NCI-H2196 treated with DMSO at 0.1 percent for 48 hours (cell line): ENCODE measurements around the gene KRT73.
"Not testable (repeated sequence)": the region's sequence is repeated elsewhere in the genome, so short reads cannot be mapped to it uniquely, and the experiment has no call there.

Experiments
- DNase-seq: peaks from one replicate; lab custom pipeline; 2025; ENCODE audit not compliant: unreplicated experiment; lab: John Stamatoyannopoulos, UW

The KRT73 gene

DNA sequence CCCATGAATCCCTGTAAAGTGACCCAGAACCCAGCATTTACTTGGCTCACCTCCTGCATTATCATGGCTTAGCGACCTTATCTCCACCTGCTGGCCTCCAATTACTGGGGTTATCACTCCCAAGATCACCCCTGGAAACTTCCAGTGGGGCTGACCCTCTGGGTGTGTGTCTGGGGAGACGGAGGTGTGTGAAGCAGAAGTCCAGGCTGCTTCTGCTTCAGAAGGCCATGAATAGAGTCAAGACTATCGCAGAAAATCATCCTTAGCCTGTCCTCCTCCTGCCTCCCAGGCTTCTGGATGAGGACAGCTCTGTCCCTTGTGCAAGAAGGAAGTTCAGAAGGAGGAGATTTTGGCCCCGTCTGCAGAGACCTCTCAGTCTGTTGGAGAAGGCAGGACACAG, 16.7 kb downstream of the KRT73 start:
- no peak for DNase-seq

- no peak for DNase-seq
Measured at GRCh38 chr12:52600941-52601481, 17.3 kb downstream of the KRT73 start, which contains the start of gene KRT72. KRT72 (minus strand) TSS chr12:52601463; CDS start chr12:52601452, 11 bp downstream.

DNA sequence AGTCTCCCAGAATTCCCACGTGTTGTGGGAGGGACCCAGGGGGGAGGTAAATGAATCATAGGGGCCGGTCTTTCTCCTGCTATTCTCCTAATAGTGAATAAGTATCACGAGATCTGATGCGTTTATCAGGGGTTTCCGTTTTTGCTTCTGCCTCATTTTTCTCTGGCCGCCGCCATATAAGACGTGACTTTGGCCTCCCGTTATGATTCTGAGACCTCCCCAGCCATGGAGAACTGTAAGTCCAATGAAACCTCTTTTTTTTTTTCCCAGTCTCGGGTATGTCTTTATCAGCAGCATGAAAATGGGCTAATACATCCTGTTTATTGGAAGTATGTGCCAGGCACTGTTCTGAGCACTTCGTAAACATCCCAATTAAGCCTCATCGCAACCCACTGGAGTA, 17.9 kb downstream of the KRT73 start:
- DNase-seq, result no peak

DNA sequence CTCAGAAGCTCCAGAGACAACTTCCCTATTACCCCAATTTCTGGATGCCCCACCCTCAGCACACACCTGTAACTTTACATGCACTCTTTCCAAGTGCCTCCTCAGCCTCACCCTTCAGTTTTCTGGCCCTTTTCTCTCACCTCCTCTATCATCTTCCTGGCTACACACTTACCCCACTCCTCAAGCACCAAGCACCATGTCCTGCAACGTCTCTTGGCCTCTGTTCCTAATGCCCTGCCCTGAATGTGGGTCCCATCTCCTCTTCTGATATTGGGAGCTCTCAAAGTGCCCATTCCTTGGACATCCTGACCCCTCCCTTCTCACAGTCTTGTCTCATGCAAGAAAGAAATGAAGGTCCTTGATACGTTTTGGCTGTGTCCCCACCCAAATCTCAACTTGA, 18.3 kb downstream of the KRT73 start:
- DNase-seq, result no peak

DNA sequence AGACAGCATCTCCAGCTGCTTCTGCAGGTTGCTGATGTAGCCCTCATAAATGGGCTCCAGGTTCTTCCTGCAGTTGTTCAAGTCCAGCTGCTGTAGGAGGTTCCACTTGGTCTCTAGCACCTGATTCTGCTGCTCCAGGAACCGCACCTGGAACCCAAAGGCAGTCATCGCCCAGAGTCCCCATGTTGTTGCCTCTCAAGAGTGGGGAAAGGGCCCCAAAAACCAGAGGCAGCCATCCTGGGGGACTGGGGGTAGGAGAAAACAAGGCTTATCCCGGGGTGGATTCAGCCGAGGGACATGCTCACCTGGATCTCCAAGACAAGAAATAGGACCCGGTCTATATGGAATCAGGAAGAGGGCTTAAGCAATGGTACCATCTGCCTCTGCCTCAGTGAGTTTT, 19.4 kb downstream of the KRT73 start:
- DNase-seq, result no peak

DNA sequence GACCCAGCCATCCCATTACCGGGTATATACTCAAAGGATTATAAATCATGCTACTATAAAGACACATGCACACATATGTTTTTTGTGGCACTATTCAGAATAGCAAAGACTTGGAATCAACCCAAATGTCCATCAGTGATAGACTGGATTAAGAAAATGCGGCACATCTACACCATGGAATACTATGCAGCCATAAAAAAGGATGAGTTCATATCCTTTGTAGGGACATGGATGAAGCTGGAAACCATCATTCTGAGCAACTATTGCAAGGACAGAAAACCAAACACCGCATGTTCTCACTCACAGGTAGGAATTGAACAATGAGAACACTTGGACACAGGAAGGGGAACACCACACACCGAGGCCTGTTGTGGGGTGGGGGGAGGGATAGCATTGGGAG, 24.1 kb downstream of the KRT73 start:
- DNase-seq, result not testable (repeated sequence)

GRCh38 chr12:52591521-52591920, 26.8 kb downstream of the KRT73 start:
- DNase-seq, result no peak

DNA sequence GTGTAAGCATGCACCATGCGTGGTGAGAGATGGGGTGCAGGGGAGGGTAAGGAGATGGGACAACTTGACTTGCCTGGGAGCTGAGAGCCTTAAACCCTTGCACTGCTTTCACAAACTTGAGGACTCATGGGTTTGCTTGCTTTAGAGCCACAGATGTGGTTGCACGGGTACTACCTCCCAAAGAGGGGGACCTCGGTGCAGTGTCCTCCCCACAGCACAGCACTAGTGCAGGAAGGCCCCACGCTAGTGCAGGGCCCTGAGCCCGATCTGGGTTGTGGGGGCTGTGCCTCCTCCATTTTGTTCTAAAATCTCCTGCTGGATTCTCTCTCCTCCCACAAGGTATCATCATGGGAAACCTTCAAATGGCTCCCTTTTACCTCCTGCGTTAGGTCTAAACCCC, 28.3 kb downstream of the KRT73 start:
- DNase-seq, result no peak

- no peak for DNase-seq
Measured at GRCh38 chr12:52587563-52587962, 30.8 kb downstream of the KRT73 start.

GRCh38 chr12:52585946-52586345, 32.4 kb downstream of the KRT73 start:
- no peak for DNase-seq

DNA sequence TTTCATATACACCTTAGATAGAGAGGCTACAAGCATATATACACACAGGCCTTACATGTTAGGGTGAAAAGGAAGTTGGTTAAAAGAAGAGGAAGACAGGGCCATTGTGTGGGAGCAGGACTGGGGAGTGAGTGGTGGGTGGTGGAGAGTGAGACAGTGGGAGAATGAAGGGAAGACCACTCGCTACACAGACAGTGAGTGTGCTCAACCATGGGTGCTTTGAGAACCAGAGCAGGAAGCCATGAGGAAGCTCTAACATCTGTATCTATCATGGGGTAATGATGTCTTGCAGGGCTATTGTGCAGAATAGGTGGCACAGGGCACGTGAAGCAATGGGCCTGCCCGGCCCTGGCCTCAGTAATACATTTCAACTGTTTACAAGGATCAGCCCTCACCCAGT, 33.3 kb downstream of the KRT73 start:
- DNase-seq, result no peak

GRCh38 chr12:52584156-52584682, 34.1 kb downstream of the KRT73 start:
- DNase-seq, result no peak

DNA sequence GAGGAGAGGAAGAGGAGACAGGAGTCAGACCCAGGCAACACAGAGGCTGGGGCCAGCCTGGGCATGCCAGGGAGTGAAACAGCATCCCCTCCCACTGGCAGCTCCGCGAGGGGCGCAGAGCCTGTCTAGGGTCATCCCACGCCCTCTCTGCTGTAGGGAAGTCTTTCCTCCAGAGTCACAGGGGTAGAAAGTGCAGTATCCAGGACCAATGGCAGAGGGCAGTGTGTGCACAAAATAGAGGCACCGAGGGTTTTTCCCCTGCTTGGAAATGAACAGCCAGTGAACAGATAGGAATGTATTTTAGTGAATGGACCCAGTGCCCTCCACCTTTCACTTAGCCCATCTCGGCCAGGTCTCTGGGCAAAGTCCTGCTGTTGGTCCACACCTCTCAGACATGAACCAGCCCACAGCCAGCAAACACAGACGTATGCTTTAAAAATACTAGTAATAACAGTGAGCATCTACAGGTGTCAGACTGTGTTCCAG, 35.3 kb downstream of the KRT73 start:
- DNase-seq, result peak; percentile 90

GRCh38 chr12:52582486-52582885, 35.9 kb downstream of the KRT73 start:
- DNase-seq, result no peak

DNA sequence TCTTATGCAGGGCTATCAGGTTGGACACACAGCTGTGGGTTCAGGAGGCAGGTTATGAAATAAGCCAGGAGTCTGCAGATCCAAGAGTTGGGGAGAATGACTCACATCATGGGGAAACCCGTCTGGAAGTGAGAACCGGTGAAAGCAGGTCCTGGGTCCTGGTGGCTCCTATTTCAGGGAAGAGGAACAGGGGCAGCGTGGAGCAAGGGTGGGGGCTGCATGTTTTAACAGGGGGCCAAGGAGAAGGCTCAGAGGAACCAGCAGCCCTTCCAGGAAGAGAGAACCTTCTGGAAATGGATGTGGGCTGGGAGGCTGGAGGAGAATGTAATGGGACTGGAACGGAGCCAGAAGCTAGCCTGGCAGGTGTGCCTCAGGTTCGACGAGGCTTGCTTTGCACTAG, 36.9 kb downstream of the KRT73 start:
- peak; percentile 61 for DNase-seq

DNA sequence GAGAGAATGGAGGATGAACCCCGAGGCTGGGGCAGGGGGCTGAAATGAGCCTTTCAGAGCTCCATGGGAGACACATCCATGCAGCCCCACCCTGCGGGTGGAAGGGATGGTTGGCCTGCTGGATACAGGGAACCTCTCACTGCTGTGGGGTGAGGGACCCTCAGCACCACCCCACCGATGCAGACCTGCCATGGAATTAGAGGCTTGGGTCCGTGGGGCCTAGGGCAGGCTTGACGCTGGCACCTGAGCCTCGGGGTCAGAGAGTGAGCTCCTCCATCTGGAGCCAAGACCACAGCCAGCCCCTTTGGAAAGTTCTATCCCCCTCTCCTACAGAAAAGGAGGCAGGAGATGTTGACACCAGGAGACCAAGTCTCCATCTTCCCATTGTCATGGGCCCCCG, 37.3 kb downstream of the KRT73 start:
- DNase-seq, result no peak

GRCh38 chr12:52580496-52580895, 37.9 kb downstream of the KRT73 start:
- DNase-seq, result no peak

GRCh38 chr12:52579468-52580465, 38.6 kb downstream of the KRT73 start:
- DNase-seq, result no peak

DNA sequence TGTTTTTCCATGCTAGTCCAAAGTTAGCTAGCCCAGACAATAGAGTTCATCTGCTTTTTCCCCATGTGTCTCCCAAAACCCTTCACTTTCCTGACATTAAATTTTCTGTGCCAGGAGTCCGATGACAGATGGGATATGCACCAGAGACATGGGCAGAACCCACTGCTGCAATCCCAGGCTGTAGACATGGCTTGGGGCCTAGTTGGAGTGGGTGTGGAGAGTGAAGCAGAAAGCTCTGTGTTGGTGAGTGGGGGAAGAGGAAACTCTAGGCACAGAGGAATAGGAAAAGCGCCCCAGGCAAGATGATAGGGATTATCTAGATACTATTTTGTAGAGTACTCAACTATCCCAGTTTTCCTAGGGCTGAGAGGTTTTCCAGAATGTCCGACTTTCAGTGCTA, 39.9 kb downstream of the KRT73 start:
- DNase-seq, result no peak

- no peak for DNase-seq
Measured at GRCh38 chr12:52577316-52577715, 41.0 kb downstream of the KRT73 start.

GRCh38 chr12:52575948-52576347, 42.4 kb downstream of the KRT73 start:
- no peak for DNase-seq

DNA sequence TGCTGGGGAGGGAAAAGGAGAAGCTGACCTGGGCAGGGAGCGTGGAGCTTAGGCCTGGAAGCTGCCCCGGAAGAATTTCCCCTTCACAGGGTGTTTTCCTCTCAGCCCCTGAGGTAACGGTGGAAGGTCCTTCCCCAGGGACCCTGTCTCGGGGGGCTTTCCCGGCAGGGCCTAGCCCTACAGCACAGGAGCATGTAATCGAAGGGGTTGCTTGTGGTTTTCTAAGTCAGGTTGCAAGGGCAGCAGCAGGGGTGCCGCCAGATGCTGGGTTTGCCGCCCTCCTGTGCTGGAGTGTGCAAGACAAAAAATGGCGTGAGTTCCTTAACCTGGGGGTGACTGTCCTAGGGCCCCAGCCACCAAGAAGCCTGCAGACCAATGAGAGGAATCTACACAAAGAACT, 43.1 kb downstream of the KRT73 start:
- DNase-seq, result no peak
